Measurements from ENCODE around the gene SVOP. TPM values are rescaled to one million over a fixed set of nuclear protein-coding genes. Genes with fewer than 3 reads are reported as not detected.

SVOP gene
- total and polyA plus RNA-seq, 2 of the 4 experiments (the other 2 are of a cell fraction), result not detected

- no peak for TF ChIP-seq BHLHE40 (IDR thresholded peaks at IDR 0.05; ENCODE audit: low read depth, low read length)
- no peak for TF ChIP-seq RAD21 (IDR thresholded peaks at IDR 0.05; ENCODE audit: low read length)
- no peak for TF ChIP-seq MAFK (IDR thresholded peaks at IDR 0.05; ENCODE audit: low read depth, low read length)
- TF ChIP-seq FOS (IDR thresholded peaks at IDR 0.05; ENCODE audit: low read depth, low read length), result no peak
- TF ChIP-seq RFX5 (IDR thresholded peaks at IDR 0.05; ENCODE audit: low read depth, low read length), result no peak
- TF ChIP-seq, protein P1, sequence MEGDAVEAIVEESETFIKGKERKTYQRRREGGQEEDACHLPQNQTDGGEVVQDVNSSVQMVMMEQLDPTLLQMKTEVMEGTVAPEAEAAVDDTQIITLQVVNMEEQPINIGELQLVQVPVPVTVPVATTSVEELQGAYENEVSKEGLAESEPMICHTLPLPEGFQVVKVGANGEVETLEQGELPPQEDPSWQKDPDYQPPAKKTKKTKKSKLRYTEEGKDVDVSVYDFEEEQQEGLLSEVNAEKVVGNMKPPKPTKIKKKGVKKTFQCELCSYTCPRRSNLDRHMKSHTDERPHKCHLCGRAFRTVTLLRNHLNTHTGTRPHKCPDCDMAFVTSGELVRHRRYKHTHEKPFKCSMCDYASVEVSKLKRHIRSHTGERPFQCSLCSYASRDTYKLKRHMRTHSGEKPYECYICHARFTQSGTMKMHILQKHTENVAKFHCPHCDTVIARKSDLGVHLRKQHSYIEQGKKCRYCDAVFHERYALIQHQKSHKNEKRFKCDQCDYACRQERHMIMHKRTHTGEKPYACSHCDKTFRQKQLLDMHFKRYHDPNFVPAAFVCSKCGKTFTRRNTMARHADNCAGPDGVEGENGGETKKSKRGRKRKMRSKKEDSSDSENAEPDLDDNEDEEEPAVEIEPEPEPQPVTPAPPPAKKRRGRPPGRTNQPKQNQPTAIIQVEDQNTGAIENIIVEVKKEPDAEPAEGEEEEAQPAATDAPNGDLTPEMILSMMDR (conservative IDR thresholded peaks at IDR 0.05; ENCODE audit: low read depth, low read length), result no peak
- TF ChIP-seq USF2 (IDR thresholded peaks at IDR 0.05; ENCODE audit: low read depth, low read length), result no peak
- no peak for TF ChIP-seq RCOR1 (IDR thresholded peaks at IDR 0.05; ENCODE audit: insufficient replicate concordance, low read length)
- TF ChIP-seq NFE2L2 (IDR thresholded peaks at IDR 0.05; ENCODE audit: low read depth, low read length), result no peak
- TF ChIP-seq MXI1 (IDR thresholded peaks at IDR 0.05; ENCODE audit: borderline replicate concordance, low read depth, low read length), result no peak
- no peak for TF ChIP-seq SMC3 (IDR thresholded peaks at IDR 0.05; ENCODE audit: low read depth, low read length)
- no peak for TF ChIP-seq CEBPB (IDR thresholded peaks at IDR 0.05; ENCODE audit: low read depth, low read length)
- no peak for TF ChIP-seq POLR2A (IDR thresholded peaks at IDR 0.05; ENCODE audit: low read depth, low read length)
- TF ChIP-seq MAZ (IDR thresholded peaks at IDR 0.05; ENCODE audit: borderline replicate concordance, low read depth, low read length), result no peak
- no peak for TF ChIP-seq CHD1 (IDR thresholded peaks at IDR 0.05; ENCODE audit: low read depth, low read length)
- no peak for TF ChIP-seq ELK1 (IDR thresholded peaks at IDR 0.05; ENCODE audit: borderline replicate concordance, low read depth, low read length)
- Histone ChIP-seq H2BK15ac (ENCODE audit: low read depth, low read length) (no peak overlapping the region), H4K8ac (ENCODE audit: low read depth in 2 of 2, low read length in 2 of 2) (no peak overlapping the region), H2BK5ac (ENCODE audit: low read depth, low read length, poor library complexity, severe bottlenecking) (no peak overlapping the region), H4K91ac (ENCODE audit: insufficient read depth, low read depth, low read length) (no peak overlapping the region), H2AK5ac (ENCODE audit: low read depth, low read length) (no peak overlapping the region), H3K9me3 (ENCODE audit: control insufficient read depth, insufficient read depth, low read length) (no peaks in the 10 kb centered on the region), H3K56ac (ENCODE audit: extremely low read depth, insufficient read depth, low read length) (no peak overlapping the region), H2AK9ac (replicated peaks; ENCODE audit: low read depth, low read length, poor library complexity) (no peak overlapping the region), H3K27ac (ENCODE audit: insufficient read depth, low read length) (no peak overlapping the region), H4K20me1 (ENCODE audit: insufficient read depth, low read length) (no peaks in the 10 kb centered on the region; the same call in 1 of the 2 replicates), H3K23ac (ENCODE audit: low read depth, low read length) (no peak overlapping the region), H2AFZ (replicated peaks; ENCODE audit: low read length, poor library complexity) (no peak overlapping the region), H3K4me1 (ENCODE audit: control insufficient read depth, insufficient read depth, low read length) (no peaks in the 10 kb centered on the region), H3K9ac (ENCODE audit: low read depth, low read length) (no peak overlapping the region), H4K5ac (ENCODE audit: low read depth, low read length) (no peak overlapping the region), H3K9me1 (ENCODE audit: insufficient read depth, low read length) (peaks cover 6% of the 10 kb centered on the region), H2BK120ac (ENCODE audit: low read depth, low read length) (no peak overlapping the region), H3K4me3 (ENCODE audit: insufficient read depth, low read depth, low read length) (no peak overlapping the region), H3K79me1 (ENCODE audit: low read depth in 1 of 2, low read length in 2 of 2) (no peaks in the 10 kb centered on the region), H2BK20ac (ENCODE audit: low read depth, low read length) (no peak overlapping the region), H3K4ac (ENCODE audit: low read depth, low read length) (no peak overlapping the region), H3K27me3 (ENCODE audit: control insufficient read depth, insufficient read depth, low read length) (peaks cover 2% of the 10 kb centered on the region; the same call in 1 of the 2 replicates), H3K18ac (ENCODE audit: low read depth, low read length) (no peak overlapping the region), H3K36me3 (ENCODE audit: control insufficient read depth, insufficient read depth, low read length) (no peaks in the 10 kb centered on the region), H3K14ac (replicated peaks; ENCODE audit: low read depth, low read length) (no peak overlapping the region), H3K4me2 (ENCODE audit: low read depth, low read length) (no peak overlapping the region)
- intact Hi-C loops (cut with micrococcal nuclease), result no loop called here
- in situ Hi-C loops (cut with MboI; ENCODE audit: low sequenced_read_pairs), result no loop called here
- CTCF ChIA-PET, result no interaction called here
- WGBS, 2 experiments (ENCODE audit: extremely low coverage in 2 of 2, insufficient read length in 1 of 2), result no CpG with 5 or more reads among the region's 8 CpGs
- DNase-seq, result no peak
- ATAC-seq (ENCODE audit: low read depth), result no peak
- dilution Hi-C loops (cut with HindIII; ENCODE audit: low sequenced_read_pairs, unreplicated experiment), result no loop called here
- POLR2A ChIA-PET (ENCODE audit: unreplicated experiment), result no interaction called here
- BruUV-seq (replicated peaks), result no TSS peak
Measured at GRCh38 chr12:108896336-108896735, 124.5 kb downstream of the SVOP start.
